KMS-11 (cell line): Measurements from ENCODE around the gene COL19A1.

Experiments used
- H2AFZ ChIP-seq: fragments of 200-600 bp; sonication (generic); 2 replicates; pipeline ENCODE4 v1.6.1; 2016; ENCODE audit warnings: antibody characterized with exemption, mixed run types, low read depth
- H3K27ac ChIP-seq: fragments of 200-600 bp; sonication (generic); 2 replicates; pipeline ENCODE4 v1.6.1; 2016; ENCODE audit warnings: mild to moderate bottlenecking, mixed run types
- H3K27me3 ChIP-seq: fragments of 200-600 bp; sonication (generic); 2 replicates; pipeline ENCODE4 v1.6.1; 2017; ENCODE audit warnings: mild to moderate bottlenecking, low read depth, mixed run types, moderate library complexity; ENCODE audit not compliant: insufficient read depth
- H3K36me3 ChIP-seq: fragments of 200-600 bp; sonication (generic); 2 replicates; pipeline ENCODE4 v1.6.1; 2017; ENCODE audit warnings: mild to moderate bottlenecking, mixed run types; ENCODE audit not compliant: insufficient read depth
- H3K4me1 ChIP-seq: fragments of 200-600 bp; sonication (generic); 2 replicates; pipeline ENCODE4 v1.6.1; 2016; ENCODE audit warnings: mild to moderate bottlenecking, low read depth, mixed run types; ENCODE audit not compliant: poor library complexity, severe bottlenecking
- H3K4me2 ChIP-seq: fragments of 200-600 bp; sonication (generic); 2 replicates; pipeline ENCODE4 v1.7.0; 2016; ENCODE audit warnings: mild to moderate bottlenecking, mixed run types
- H3K4me3 ChIP-seq: fragments of 200-600 bp; sonication (generic); IDR thresholded peaks from 2 replicates; pipeline ENCODE4 v1.6.1; 2017; ENCODE audit warnings: low read depth, low read length, mixed read lengths; ENCODE audit not compliant: insufficient read depth
- H3K79me2 ChIP-seq: fragments of 200-600 bp; sonication (generic); 2 replicates; pipeline ENCODE4 v1.6.1; 2016; ENCODE audit warnings: low read depth, mixed run types; ENCODE audit not compliant: insufficient read depth
- H3K9ac ChIP-seq: fragments of 200-600 bp; sonication (generic); 2 replicates; pipeline ENCODE4 v1.6.1; 2016; ENCODE audit warnings: mild to moderate bottlenecking, mixed run types
- H4K20me1 ChIP-seq: fragments of 200-600 bp; sonication (generic); 2 replicates; pipeline ENCODE4 v1.6.1; 2016; ENCODE audit warnings: mild to moderate bottlenecking, mixed run types; ENCODE audit not compliant: insufficient read depth
- CTCF ChIP-seq: fragments of 200-600 bp; sonication (generic); conservative IDR thresholded peaks from 2 replicates; pipeline ENCODE4 v1.6.1; 2017; ENCODE audit warnings: low read depth, mild to moderate bottlenecking, antibody characterized with exemption, low read length, moderate library complexity, mixed read lengths

Gene COL19A1

GRCh38 chr6:69907981-69908498, 41.7 kb downstream of the COL19A1 start:
- Histone ChIP-seq H3K4me3 (no peak overlapping the region), H3K36me3 (no peaks in the 10 kb centered on the region), H3K27me3 (no peaks in the 10 kb centered on the region), H3K4me1 (no peaks in the 10 kb centered on the region), H3K9ac (no peak overlapping the region), H3K4me2 (no peak overlapping the region), H2AFZ (no peak overlapping the region), H3K27ac (no peak overlapping the region), H3K79me2 (no peaks in the 10 kb centered on the region), H4K20me1 (no peaks in the 10 kb centered on the region)
- TF ChIP-seq CTCF, result no peak

GRCh38 chr6:69913361-69913760, 47.0 kb downstream of the COL19A1 start:
- H4K20me1 ChIP-seq, result no peaks in the 10 kb centered on the region

GRCh38 chr6:69914015-69914485, 47.7 kb downstream of the COL19A1 start:
- H3K36me3 ChIP-seq, result no peaks in the 10 kb centered on the region
- no peaks in the 10 kb centered on the region for H3K4me1 ChIP-seq
- no peak overlapping the region for H3K4me2 ChIP-seq
- H3K27me3 ChIP-seq, result no peaks in the 10 kb centered on the region
- no peak overlapping the region for H3K9ac ChIP-seq
- no peak overlapping the region for H3K27ac ChIP-seq
- no peak overlapping the region for H3K4me3 ChIP-seq
- H4K20me1 ChIP-seq, result no peaks in the 10 kb centered on the region
- H2AFZ ChIP-seq, result no peak overlapping the region
- TF ChIP-seq CTCF, result no peak
- H3K79me2 ChIP-seq, result no peaks in the 10 kb centered on the region

More at GRCh38 chr6:69913361-69913760, 47.0 kb downstream of the COL19A1 start:
- Histone ChIP-seq H3K4me3 (no peak overlapping the region), H3K36me3 (no peaks in the 10 kb centered on the region), H3K4me1 (no peaks in the 10 kb centered on the region), H2AFZ (no peak overlapping the region), H3K79me2 (no peaks in the 10 kb centered on the region), H3K4me2 (no peak overlapping the region), H3K27ac (no peak overlapping the region), H3K9ac (no peak overlapping the region), H3K27me3 (no peaks in the 10 kb centered on the region)
- TF ChIP-seq CTCF, result no peak

GRCh38 chr6:69915346-69915745, 49.0 kb downstream of the COL19A1 start:
- Histone ChIP-seq H3K27me3 (no peaks in the 10 kb centered on the region), H2AFZ (no peak overlapping the region), H3K9ac (no peak overlapping the region), H3K27ac (no peak overlapping the region), H3K4me1 (no peaks in the 10 kb centered on the region), H3K79me2 (no peaks in the 10 kb centered on the region), H3K36me3 (no peaks in the 10 kb centered on the region), H3K4me3 (no peak overlapping the region), H4K20me1 (no peaks in the 10 kb centered on the region), H3K4me2 (no peak overlapping the region)
- no peak for TF ChIP-seq CTCF
